GM23338 (cell line): ENCODE measurements around the gene BCHE. TPM values are rescaled to one million over a fixed set of nuclear protein-coding genes. Genes with fewer than 3 reads are reported as not detected.

Experiments used
- ATAC-seq: fragments of 200-7000 bp; cut with Tn5 transposase; 3 replicates; pipeline ENCODE4 v1.9.1; 2020
- DNase-seq: peaks from one replicate; pipeline ENCODE4 v3.0.0-alpha.2; 2015; ENCODE audit warnings: low spot score
- H2AFZ ChIP-seq: fragments of 200-600 bp; sonication (generic); 2 replicates; pipeline ENCODE4 v1.8.0; 2016; ENCODE audit warnings: antibody characterized with exemption, mild to moderate bottlenecking, moderate library complexity
- H3F3A ChIP-seq: fragments of 200-600 bp; sonication (generic); replicated peaks from 2 replicates; pipeline ENCODE4 v1.8.0; 2017; ENCODE audit warnings: antibody characterized with exemption, mixed run types, low read depth
- H3K27ac ChIP-seq: fragments of 200-600 bp; sonication (generic); 2 replicates; pipeline ENCODE4 v1.6.1; 2016; ENCODE audit warnings: low read depth
- H3K27me3 ChIP-seq: fragments of 200-600 bp; sonication (generic); 2 replicates; pipeline ENCODE4 v1.8.0; 2016; ENCODE audit warnings: mild to moderate bottlenecking, mixed run types, moderate library complexity; ENCODE audit not compliant: insufficient read depth
- H3K36me3 ChIP-seq: fragments of 200-600 bp; sonication (generic); 2 replicates; pipeline ENCODE4 v1.8.0; 2016; ENCODE audit warnings: mild to moderate bottlenecking; ENCODE audit not compliant: insufficient read depth
- H3K4me1 ChIP-seq: fragments of 200-600 bp; sonication (generic); 2 replicates; pipeline ENCODE4 v1.8.0; 2016; ENCODE audit warnings: mild to moderate bottlenecking, moderate library complexity; ENCODE audit not compliant: insufficient read depth
- H3K4me2 ChIP-seq: fragments of 200-600 bp; sonication (generic); 2 replicates; pipeline ENCODE4 v1.7.1; 2017; ENCODE audit warnings: mixed run types
- H3K4me3 ChIP-seq: fragments of 200-600 bp; sonication (generic); 2 replicates; pipeline ENCODE4 v1.6.1; 2016; ENCODE audit warnings: mixed run types
- H3K79me2 ChIP-seq: fragments of 200-600 bp; sonication (generic); replicated peaks from 2 replicates; pipeline ENCODE4 v1.8.0; 2017; ENCODE audit warnings: mild to moderate bottlenecking; ENCODE audit not compliant: insufficient read depth
- H3K9me2 ChIP-seq: fragments of 200-600 bp; sonication (generic); 2 replicates; pipeline ENCODE4 v1.8.0; 2017; ENCODE audit not compliant: insufficient read depth
- H4K20me1 ChIP-seq: fragments of 200-600 bp; sonication (generic); replicated peaks from 2 replicates; pipeline ENCODE4 v1.8.0; 2017; ENCODE audit warnings: mild to moderate bottlenecking; ENCODE audit not compliant: insufficient read depth
- H3K27ac Mint-ChIP-seq: 2 replicates; pipeline ENCODE4 v1.8.0; 2020; ENCODE audit warnings: inconsistent platforms, mild to moderate bottlenecking, moderate library complexity, mixed read lengths
- H3K27me3 Mint-ChIP-seq: 3 replicates; pipeline ENCODE4 v1.8.0; 2022; ENCODE audit warnings: low read depth, mild to moderate bottlenecking, moderate library complexity, mixed read lengths, inconsistent platforms; ENCODE audit not compliant: insufficient read depth, poor library complexity
- H3K36me3 Mint-ChIP-seq: 3 replicates; pipeline ENCODE4 v1.8.0; 2021; ENCODE audit warnings: low read depth, mild to moderate bottlenecking, inconsistent platforms, moderate library complexity, mixed read lengths
- H3K4me1 Mint-ChIP-seq: 3 replicates; pipeline ENCODE4 v1.8.0; 2020; ENCODE audit warnings: mild to moderate bottlenecking, inconsistent platforms, mixed read lengths
- H3K4me3 Mint-ChIP-seq: 3 replicates; pipeline ENCODE4 v1.8.0; 2021; ENCODE audit warnings: moderate library complexity, mild to moderate bottlenecking, inconsistent platforms, mixed read lengths
- H3K9me3 Mint-ChIP-seq: 3 replicates; pipeline ENCODE4 v1.8.0; 2020; ENCODE audit warnings: moderate library complexity, mild to moderate bottlenecking, inconsistent platforms, mixed read lengths
- CREB1 ChIP-seq: fragments of 250-450 bp; sonication (Bioruptor Pico); IDR thresholded peaks from 2 replicates; pipeline ENCODE4 v1.5.0; 2020; ENCODE audit warnings: low read depth, mild to moderate bottlenecking, moderate library complexity
- CTCF ChIP-seq, 2 experiments: fragments of 200-600 bp in 1 of 2; sonication (generic) in 1 of 2; conservative IDR thresholded peaks; 2 replicates each; pipeline versions ENCODE4 v1.5.1 to v1.6.1; 2016 to 2017; ENCODE audit warnings: antibody characterized with exemption in 2 of 2, low read depth in 2 of 2, mild to moderate bottlenecking in 2 of 2, moderate library complexity in 1 of 2
- ETS1 ChIP-seq: IDR thresholded peaks from 2 replicates; pipeline ENCODE4 v1.6.1; 2016; ENCODE audit warnings: antibody characterized with exemption
- EZH2 ChIP-seq: fragments of 200-600 bp; sonication (generic); IDR thresholded peaks from one replicate; pipeline ENCODE4 v1.8.0; 2017; ENCODE audit warnings: antibody characterized with exemption, mild to moderate bottlenecking, low read depth; ENCODE audit not compliant: unreplicated experiment
- EZH2phosphoT487 ChIP-seq: fragments of 200-600 bp; sonication (generic); IDR thresholded peaks from one replicate; pipeline ENCODE4 v1.8.1; 2018; ENCODE audit warnings: antibody characterized with exemption; ENCODE audit not compliant: unreplicated experiment
- JUNB ChIP-seq: IDR thresholded peaks from one replicate; pipeline ENCODE4 v1.6.1; 2016; ENCODE audit warnings: antibody characterized with exemption; ENCODE audit not compliant: unreplicated experiment
- POLR2AphosphoS5 ChIP-seq: IDR thresholded peaks from 2 replicates; pipeline ENCODE4 v1.6.1; 2016; ENCODE audit warnings: antibody characterized with exemption, low read depth
- REST ChIP-seq: IDR thresholded peaks from one replicate; pipeline ENCODE4 v1.6.1; 2018; ENCODE audit warnings: antibody characterized with exemption; ENCODE audit not compliant: unreplicated experiment
- STAT1 ChIP-seq: IDR thresholded peaks from one replicate; pipeline ENCODE4 v1.6.1; 2016; ENCODE audit warnings: antibody characterized with exemption; ENCODE audit not compliant: unreplicated experiment
- ZNF114 ChIP-seq: fragments of 250-450 bp; sonication (Bioruptor Pico); IDR thresholded peaks from 2 replicates; pipeline ENCODE4 v1.5.0; 2020; ENCODE audit warnings: mild to moderate bottlenecking, moderate library complexity
- ZNF331 ChIP-seq: fragments of 250-450 bp; sonication (Bioruptor Pico); IDR thresholded peaks from 2 replicates; pipeline ENCODE4 v1.5.0; 2020; ENCODE audit warnings: low read depth, mild to moderate bottlenecking, moderate library complexity
- ZNF462 ChIP-seq: fragments of 250-450 bp; sonication (Bioruptor Pico); IDR thresholded peaks from 2 replicates; pipeline ENCODE4 v1.5.0; 2020; ENCODE audit warnings: mild to moderate bottlenecking, moderate library complexity
- polyA plus RNA-seq: library from polyadenylated mRNA; unstranded; fragments of >200 nt; fragmentation: Nextera tagmentation; extraction: Ambion mirVana; gene quantifications from 2 replicates; pipeline ENCODE4 v1.2.1, GENCODE V29; 2016
- total RNA-seq: library from RNA; depleted of rRNA; stranded (reverse); fragments of >200 nt; shearing (Covaris generic); gene quantifications from 2 replicates; pipeline ENCODE4 v1.2.3, GENCODE V29; 2014

The BCHE gene
- total and polyA plus RNA-seq, 2 experiments from 2014 or later: 0.73 to 1.1 TPM

- Histone ChIP-seq H2AFZ (no peak overlapping the region), H3K9me2 (no peaks in the 10 kb centered on the region), H3K4me1 (no peaks in the 10 kb centered on the region), H3K27me3 (no peaks in the 10 kb centered on the region), H3K27ac (no peak overlapping the region), H3F3A (no peaks in the 10 kb centered on the region), H3K79me2 (no peaks in the 10 kb centered on the region), H4K20me1 (no peaks in the 10 kb centered on the region), H3K36me3 (no peaks in the 10 kb centered on the region), H3K4me2 (no peak overlapping the region), H3K4me3 (no peak overlapping the region)
- Mint-ChIP-seq H3K36me3 (no peaks in the 10 kb centered on the region), H3K9me3 (no peaks in the 10 kb centered on the region; the same call in 2 of the 3 replicates), H3K27me3 (no peaks in the 10 kb centered on the region), H3K27ac (no peak overlapping the region), H3K4me3 (no peak overlapping the region), H3K4me1 (no peaks in the 10 kb centered on the region)
- DNase-seq: no peak
- ATAC-seq: no peak
- no peak for TF ChIP-seq ZNF331 (CRISPR knock-in tag)
- no peak for TF ChIP-seq CREB1 (CRISPR knock-in tag)
- TF ChIP-seq ZNF114 (CRISPR knock-in tag): no peak
- no peak for TF ChIP-seq EZH2phosphoT487
- TF ChIP-seq REST: no peak
- TF ChIP-seq ETS1: no peak
- TF ChIP-seq ZNF462 (CRISPR knock-in tag): no peak
- TF ChIP-seq POLR2AphosphoS5: no peak
- no peak for TF ChIP-seq CTCF (conservative IDR thresholded peaks at IDR 0.05; ENCODE audit: low read depth in 2 of 2)
- no peak for TF ChIP-seq JUNB
- TF ChIP-seq STAT1: no peak
- no peak for TF ChIP-seq EZH2
Observed at GRCh38 chr3:165855581-165855980, 18.4 kb upstream of the BCHE start.
